MM.1S (cell line): ENCODE data around the gene PSME3IP1.

ENCODE experiments used
- DNase-seq: peaks from one replicate; pipeline ENCODE4 v3.0.0-alpha.2; 2015
- H2AFZ ChIP-seq: fragments of 300-600 bp; sonication (generic); 2 replicates; pipeline ENCODE4 v1.6.0; 2016; ENCODE audit warnings: antibody characterized with exemption, low read length
- H3F3A ChIP-seq: fragments of 300-600 bp; sonication (generic); 2 replicates; pipeline ENCODE4 v1.6.1; 2016; ENCODE audit warnings: mild to moderate bottlenecking, antibody characterized with exemption, low read length, moderate library complexity, mixed read lengths; ENCODE audit not compliant: insufficient read depth
- H3K27ac ChIP-seq: fragments of 300-600 bp; sonication (generic); 2 replicates; pipeline ENCODE4 v1.5.1; 2016; ENCODE audit warnings: mild to moderate bottlenecking, low read length
- H3K27me3 ChIP-seq: fragments of 300-600 bp; sonication (generic); replicated peaks from 2 replicates; pipeline ENCODE4 v1.6.0; 2016; ENCODE audit warnings: low read length; ENCODE audit not compliant: insufficient read depth
- H3K36me3 ChIP-seq: fragments of 300-600 bp; sonication (generic); replicated peaks from 2 replicates; pipeline ENCODE4 v1.6.1; 2016; ENCODE audit warnings: mild to moderate bottlenecking, low read length, mixed read lengths; ENCODE audit not compliant: insufficient read depth
- H3K4me1 ChIP-seq: fragments of 300-600 bp; sonication (generic); 2 replicates; pipeline ENCODE4 v1.6.1; 2016; ENCODE audit warnings: low read length, mixed read lengths
- H3K4me2 ChIP-seq: fragments of 300-600 bp; sonication (generic); 2 replicates; pipeline ENCODE4 v1.6.0; 2016; ENCODE audit warnings: low read depth, low read length
- H3K4me3 ChIP-seq: fragments of 300-600 bp; sonication (generic); 2 replicates; pipeline ENCODE4 v1.5.1; 2016; ENCODE audit warnings: low read length, mixed read lengths
- H3K79me2 ChIP-seq: fragments of 300-600 bp; sonication (generic); 2 replicates; pipeline ENCODE4 v1.6.1; 2016; ENCODE audit warnings: mixed run types, low read length, mixed read lengths
- H3K9ac ChIP-seq: fragments of 300-600 bp; sonication (generic); 2 replicates; pipeline ENCODE4 v1.6.1; 2016; ENCODE audit warnings: low read length, mixed read lengths
- H3K9me2 ChIP-seq: fragments of 300-600 bp; sonication (generic); replicated peaks from 2 replicates; pipeline ENCODE4 v1.6.1; 2016; ENCODE audit warnings: mild to moderate bottlenecking, low read length, mixed read lengths; ENCODE audit not compliant: insufficient read depth
- H3K9me3 ChIP-seq: fragments of 300-600 bp; sonication (generic); replicated peaks from 2 replicates; pipeline ENCODE4 v1.6.1; 2016; ENCODE audit warnings: mild to moderate bottlenecking, low read length, mixed read lengths; ENCODE audit not compliant: insufficient read depth
- H4K20me1 ChIP-seq: fragments of 300-600 bp; sonication (generic); 2 replicates; pipeline ENCODE4 v1.6.1; 2016; ENCODE audit warnings: mild to moderate bottlenecking, low read length, moderate library complexity, mixed read lengths; ENCODE audit not compliant: insufficient read depth
- EZH2 ChIP-seq: fragments of 300-600 bp; sonication (generic); optimal IDR thresholded peaks from 2 replicates; pipeline ENCODE3; 2017; ENCODE audit warnings: low read depth, mild to moderate bottlenecking, antibody characterized with exemption, low read length, mixed read lengths
- EZH2phosphoT487 ChIP-seq: fragments of 300-600 bp; sonication (generic); IDR thresholded peaks from 2 replicates; pipeline ENCODE4 v1.6.1; 2018; ENCODE audit warnings: antibody characterized with exemption, low read length
- TF ChIP-seq, protein P1 (sequence below): fragments of 300-600 bp; sonication (generic); IDR thresholded peaks from 2 replicates; pipeline ENCODE4 v1.5.1; 2016; ENCODE audit warnings: antibody characterized with exemption, low read length, mixed read lengths

PSME3IP1 gene

DNA sequence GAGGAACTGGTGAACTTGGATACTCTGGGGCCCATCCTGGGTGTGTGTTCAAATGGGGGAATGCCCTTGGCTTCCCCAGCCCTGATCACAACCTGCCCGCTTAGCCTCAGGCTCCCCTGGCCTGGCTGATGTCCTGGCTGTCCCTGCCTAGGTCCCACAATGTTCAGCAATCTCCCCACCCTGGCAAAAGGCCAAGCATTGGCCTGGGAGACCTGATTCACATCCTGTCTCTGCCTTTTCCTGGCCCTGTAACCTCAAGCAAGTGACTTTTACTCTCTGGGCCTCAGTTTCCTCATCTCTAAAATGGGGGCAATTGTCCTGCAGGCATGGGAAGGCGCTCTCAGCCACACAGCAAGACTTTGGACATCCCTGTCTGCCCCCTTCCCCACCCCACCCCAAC lies 79.1 kb downstream of the PSME3IP1 start:
- Histone ChIP-seq H3F3A (no peaks in the 10 kb centered on the region), H3K27ac (no peak overlapping the region), H3K36me3 (no peaks in the 10 kb centered on the region), H3K9ac (no peak overlapping the region), H3K27me3 (no peaks in the 10 kb centered on the region), H2AFZ (no peak overlapping the region), H3K4me3 (no peak overlapping the region), H3K9me2 (no peaks in the 10 kb centered on the region), H3K4me2 (no peak overlapping the region), H4K20me1 (no peaks in the 10 kb centered on the region), H3K79me2 (no peaks in the 10 kb centered on the region), H3K9me3 (no peaks in the 10 kb centered on the region), H3K4me1 (no peaks in the 10 kb centered on the region)
- DNase-seq: no peak
- TF ChIP-seq EZH2 (no peak), EZH2phosphoT487 (no peak)
- TF ChIP-seq, protein P1, sequence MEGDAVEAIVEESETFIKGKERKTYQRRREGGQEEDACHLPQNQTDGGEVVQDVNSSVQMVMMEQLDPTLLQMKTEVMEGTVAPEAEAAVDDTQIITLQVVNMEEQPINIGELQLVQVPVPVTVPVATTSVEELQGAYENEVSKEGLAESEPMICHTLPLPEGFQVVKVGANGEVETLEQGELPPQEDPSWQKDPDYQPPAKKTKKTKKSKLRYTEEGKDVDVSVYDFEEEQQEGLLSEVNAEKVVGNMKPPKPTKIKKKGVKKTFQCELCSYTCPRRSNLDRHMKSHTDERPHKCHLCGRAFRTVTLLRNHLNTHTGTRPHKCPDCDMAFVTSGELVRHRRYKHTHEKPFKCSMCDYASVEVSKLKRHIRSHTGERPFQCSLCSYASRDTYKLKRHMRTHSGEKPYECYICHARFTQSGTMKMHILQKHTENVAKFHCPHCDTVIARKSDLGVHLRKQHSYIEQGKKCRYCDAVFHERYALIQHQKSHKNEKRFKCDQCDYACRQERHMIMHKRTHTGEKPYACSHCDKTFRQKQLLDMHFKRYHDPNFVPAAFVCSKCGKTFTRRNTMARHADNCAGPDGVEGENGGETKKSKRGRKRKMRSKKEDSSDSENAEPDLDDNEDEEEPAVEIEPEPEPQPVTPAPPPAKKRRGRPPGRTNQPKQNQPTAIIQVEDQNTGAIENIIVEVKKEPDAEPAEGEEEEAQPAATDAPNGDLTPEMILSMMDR: no peak

DNA sequence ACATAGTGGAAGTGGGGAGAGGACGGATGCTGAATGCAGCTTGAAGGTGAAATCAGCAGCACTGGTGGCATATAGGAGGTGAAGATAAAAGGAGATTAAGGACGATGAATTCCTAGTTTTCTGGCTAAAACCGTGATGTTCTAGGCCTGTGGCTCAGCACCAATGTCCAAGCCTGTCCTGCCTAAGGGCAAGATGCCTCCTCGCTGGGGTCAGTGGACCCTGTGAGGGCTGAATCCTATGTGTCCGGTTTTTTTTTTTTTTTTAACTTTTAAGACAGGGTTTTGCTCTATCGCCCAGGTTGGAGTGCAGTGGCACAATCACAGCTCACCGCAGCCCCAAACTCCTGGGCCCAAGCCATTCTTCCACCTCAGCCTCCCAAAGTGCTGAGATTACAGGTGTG lies 80.7 kb downstream of the PSME3IP1 start:
- Histone ChIP-seq H4K20me1 (no peaks in the 10 kb centered on the region), H3K4me3 (no peak overlapping the region), H3K4me2 (no peak overlapping the region), H3F3A (no peaks in the 10 kb centered on the region), H3K4me1 (no peaks in the 10 kb centered on the region), H3K79me2 (no peaks in the 10 kb centered on the region), H3K9me3 (no peaks in the 10 kb centered on the region), H3K27me3 (no peaks in the 10 kb centered on the region), H3K36me3 (no peaks in the 10 kb centered on the region), H2AFZ (no peak overlapping the region), H3K27ac (no peak overlapping the region), H3K9me2 (no peaks in the 10 kb centered on the region), H3K9ac (no peak overlapping the region)
- no peak for TF ChIP-seq EZH2
- TF ChIP-seq EZH2phosphoT487: no peak
- TF ChIP-seq, protein P1: no peak
- DNase-seq: no peak

GRCh38 chr16:57104706-57105105 lies 81.1 kb downstream of the PSME3IP1 start:
- Histone ChIP-seq H3K4me2 (no peak overlapping the region), H2AFZ (no peak overlapping the region), H3K27ac (no peak overlapping the region), H3F3A (no peaks in the 10 kb centered on the region), H3K4me1 (no peaks in the 10 kb centered on the region), H3K4me3 (no peak overlapping the region), H3K36me3 (no peaks in the 10 kb centered on the region), H3K9ac (no peak overlapping the region), H3K9me3 (no peaks in the 10 kb centered on the region), H3K79me2 (no peaks in the 10 kb centered on the region), H3K9me2 (no peaks in the 10 kb centered on the region), H3K27me3 (no peaks in the 10 kb centered on the region), H4K20me1 (no peaks in the 10 kb centered on the region)
- TF ChIP-seq EZH2: no peak
- TF ChIP-seq, protein P1: no peak
- no peak for TF ChIP-seq EZH2phosphoT487
- no peak for DNase-seq
